Astrocyte (in vitro differentiated cells and primary cell): ENCODE measurements around the gene LAP3.

ENCODE experiments used
- EZH2 ChIP-seq: IDR thresholded peaks from 2 replicates; pipeline ENCODE4 v1.6.1; 2012; ENCODE audit warnings: mild to moderate bottlenecking, low read length, inconsistent platforms; ENCODE audit not compliant: insufficient read depth
- TF ChIP-seq, protein P1 (sequence below): IDR thresholded peaks from 2 replicates; pipeline ENCODE4 v1.5.1; 2011; ENCODE audit warnings: low read depth, mild to moderate bottlenecking, inconsistent platforms, low read length, moderate library complexity; ENCODE audit not compliant: insufficient read depth

DNA sequence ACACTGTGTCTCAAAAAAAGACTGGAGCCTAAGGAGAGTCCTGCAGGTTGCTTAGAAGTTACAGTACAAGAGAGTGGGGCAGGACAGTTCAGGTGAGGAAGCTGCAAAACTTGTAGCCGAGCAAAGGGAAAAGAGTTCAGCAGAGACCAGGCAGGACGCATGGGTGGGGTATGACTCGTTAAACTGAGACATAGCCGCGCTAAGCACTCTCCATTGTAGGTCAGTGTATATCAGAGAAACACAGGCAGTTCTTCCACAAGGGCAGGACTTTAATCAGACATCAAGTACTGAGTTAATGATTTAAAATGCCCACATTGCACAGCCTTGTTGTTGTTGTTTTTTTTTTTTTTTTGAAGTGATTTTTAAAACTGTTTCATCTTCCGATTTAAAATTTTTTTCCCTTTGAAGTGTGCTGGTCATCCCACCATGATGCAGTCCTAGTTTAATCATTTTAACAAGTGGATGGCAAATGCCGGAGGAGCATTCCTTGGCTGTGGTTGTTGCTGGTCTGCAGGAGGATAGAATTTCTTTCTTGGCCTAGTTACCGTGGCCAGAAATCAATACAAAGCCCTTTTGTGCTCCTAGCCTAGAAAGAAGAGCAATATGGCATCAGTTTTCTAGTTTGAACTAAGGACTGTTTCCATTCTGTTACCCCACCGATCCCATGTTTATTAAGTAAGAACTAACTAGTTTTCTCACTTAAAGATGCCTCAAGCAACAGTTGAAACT is 10.3 kb downstream of the LAP3 start:
- no peak for TF ChIP-seq EZH2
- TF ChIP-seq, protein P1, sequence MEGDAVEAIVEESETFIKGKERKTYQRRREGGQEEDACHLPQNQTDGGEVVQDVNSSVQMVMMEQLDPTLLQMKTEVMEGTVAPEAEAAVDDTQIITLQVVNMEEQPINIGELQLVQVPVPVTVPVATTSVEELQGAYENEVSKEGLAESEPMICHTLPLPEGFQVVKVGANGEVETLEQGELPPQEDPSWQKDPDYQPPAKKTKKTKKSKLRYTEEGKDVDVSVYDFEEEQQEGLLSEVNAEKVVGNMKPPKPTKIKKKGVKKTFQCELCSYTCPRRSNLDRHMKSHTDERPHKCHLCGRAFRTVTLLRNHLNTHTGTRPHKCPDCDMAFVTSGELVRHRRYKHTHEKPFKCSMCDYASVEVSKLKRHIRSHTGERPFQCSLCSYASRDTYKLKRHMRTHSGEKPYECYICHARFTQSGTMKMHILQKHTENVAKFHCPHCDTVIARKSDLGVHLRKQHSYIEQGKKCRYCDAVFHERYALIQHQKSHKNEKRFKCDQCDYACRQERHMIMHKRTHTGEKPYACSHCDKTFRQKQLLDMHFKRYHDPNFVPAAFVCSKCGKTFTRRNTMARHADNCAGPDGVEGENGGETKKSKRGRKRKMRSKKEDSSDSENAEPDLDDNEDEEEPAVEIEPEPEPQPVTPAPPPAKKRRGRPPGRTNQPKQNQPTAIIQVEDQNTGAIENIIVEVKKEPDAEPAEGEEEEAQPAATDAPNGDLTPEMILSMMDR = no peak
